Fibroblast of villous mesenchyme (primary cell): Measurements from ENCODE around the gene AOPEP. TPM values are rescaled to one million over a fixed set of nuclear protein-coding genes. Genes with fewer than 3 reads are reported as not detected.
A peak's percentile ranks its signal among the peaks of the same experiment; 100 is the strongest.

ENCODE experiments used
- DNase-seq: peaks from one replicate; pipeline ENCODE4 v3.0.0-alpha.2; 2010; ENCODE audit warnings: low read depth
- H3K4me3 ChIP-seq: 2 replicates; pipeline ENCODE4 v1.5.1; 2011; ENCODE audit warnings: low read depth, mild to moderate bottlenecking, low read length
- CTCF ChIP-seq: IDR thresholded peaks from 2 replicates; pipeline ENCODE4 v1.5.1; 2012; ENCODE audit warnings: low read depth, mild to moderate bottlenecking, low read length; ENCODE audit not compliant: insufficient read depth
- total RNA-seq: library from RNA; depleted of rRNA; stranded (reverse); fragments of >200 nt; gene quantifications from 2 replicates; pipeline ENCODE4 v1.2.3, GENCODE V29; 2012

The AOPEP gene
- total RNA-seq, 1 donor: 153 TPM

- no peak overlapping the region for H3K4me3 ChIP-seq
- peak; percentile 67 for DNase-seq
- TF ChIP-seq CTCF: no peak
Observed at GRCh38 chr9:94860678-94861588, 134.4 kb downstream of the AOPEP start.

DNA sequence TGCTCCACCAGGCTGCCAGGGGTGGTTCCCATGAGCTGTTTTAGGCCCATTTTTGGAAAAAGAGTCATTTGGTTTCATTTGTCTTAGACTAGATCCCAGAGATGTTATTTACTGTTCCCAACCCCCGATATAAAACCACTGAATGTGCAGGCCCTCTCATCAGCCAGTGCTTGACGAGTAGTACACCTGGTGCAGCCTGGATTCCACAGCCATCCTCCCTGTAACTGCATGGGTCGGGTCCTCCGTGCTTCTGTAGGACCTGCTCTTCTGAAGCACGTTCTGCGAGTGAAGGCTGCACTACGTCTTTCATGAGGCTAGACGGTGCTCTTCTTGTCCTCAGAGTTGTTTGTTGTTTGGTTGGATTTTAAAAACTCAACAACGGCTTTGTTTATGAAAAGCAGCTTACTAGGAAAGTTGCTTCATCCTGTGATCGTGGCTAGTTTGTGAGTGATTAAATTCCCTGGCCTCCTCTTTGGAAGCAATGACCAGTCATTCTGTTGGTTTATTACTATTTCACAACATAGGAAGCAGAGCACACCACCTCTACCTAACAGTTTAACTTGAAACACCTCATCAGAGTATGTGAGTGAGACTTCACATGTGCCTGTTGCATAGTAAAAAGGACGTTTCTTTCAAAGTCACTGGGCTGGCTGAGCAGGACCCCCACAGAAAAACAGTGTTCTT is 135.2 kb downstream of the AOPEP start:
- DNase-seq: peak; percentile 96
- no peak overlapping the region for H3K4me3 ChIP-seq
- peak; percentile 8 for TF ChIP-seq CTCF

DNA sequence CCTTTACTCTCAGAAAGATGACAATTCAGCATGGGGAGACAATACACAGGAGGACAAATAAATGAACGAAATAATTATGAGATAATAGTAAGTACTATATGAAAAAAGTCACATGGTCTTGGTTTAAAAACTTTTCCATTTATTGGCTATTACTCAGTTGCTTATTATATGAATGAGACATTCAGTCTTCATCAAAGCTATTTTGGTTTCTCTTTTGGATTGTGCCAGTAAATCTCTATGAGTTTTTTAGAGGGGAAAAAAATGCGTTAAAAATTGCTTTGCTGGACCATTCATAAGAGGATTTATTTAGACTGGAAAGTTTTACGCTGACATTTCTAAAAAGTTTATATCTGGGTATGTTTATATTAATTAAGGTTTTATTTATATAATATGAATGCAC is 137.7 kb downstream of the AOPEP start:
- TF ChIP-seq CTCF: no peak
- peak; percentile 56 for DNase-seq
- no peak overlapping the region for H3K4me3 ChIP-seq

DNA sequence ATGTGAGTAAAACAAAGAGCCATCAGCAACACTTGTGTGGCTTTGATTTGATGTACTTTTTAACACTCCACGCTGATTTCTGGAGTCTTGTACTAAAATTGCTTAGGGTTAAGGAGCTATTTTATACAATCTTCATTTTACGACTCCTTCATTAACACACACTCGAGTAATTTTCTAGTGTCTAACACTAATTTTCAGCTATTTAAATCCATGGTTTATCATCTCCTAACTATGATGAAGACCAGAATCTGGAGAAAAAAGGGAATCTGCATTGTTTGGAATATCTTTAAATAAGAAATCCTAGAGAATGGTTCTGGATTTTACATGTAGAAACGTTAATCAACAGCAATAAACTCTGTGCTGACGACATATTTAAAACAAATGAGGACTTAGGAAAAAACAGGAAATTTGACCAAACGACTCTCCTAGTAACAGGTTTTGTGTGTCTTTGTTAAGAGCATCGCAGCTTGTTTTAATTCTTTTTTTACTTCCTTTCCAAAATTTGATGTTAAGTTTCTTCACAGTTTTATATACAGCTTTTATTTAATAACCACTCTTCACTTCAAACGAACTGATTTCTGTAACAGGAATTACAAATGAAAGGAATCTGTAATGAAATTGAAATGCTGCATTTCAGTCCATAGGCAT is 138.5 kb downstream of the AOPEP start:
- DNase-seq: peak; percentile 73

GRCh38 chr9:94865582-94866452 is 139.3 kb downstream of the AOPEP start:
- DNase-seq: peak; percentile 93
- H3K4me3 ChIP-seq: no peak overlapping the region
- no peak for TF ChIP-seq CTCF

More for the DNA sequence above, 138.5 kb downstream of the AOPEP start:
- TF ChIP-seq CTCF: no peak
- H3K4me3 ChIP-seq: no peak overlapping the region

DNA sequence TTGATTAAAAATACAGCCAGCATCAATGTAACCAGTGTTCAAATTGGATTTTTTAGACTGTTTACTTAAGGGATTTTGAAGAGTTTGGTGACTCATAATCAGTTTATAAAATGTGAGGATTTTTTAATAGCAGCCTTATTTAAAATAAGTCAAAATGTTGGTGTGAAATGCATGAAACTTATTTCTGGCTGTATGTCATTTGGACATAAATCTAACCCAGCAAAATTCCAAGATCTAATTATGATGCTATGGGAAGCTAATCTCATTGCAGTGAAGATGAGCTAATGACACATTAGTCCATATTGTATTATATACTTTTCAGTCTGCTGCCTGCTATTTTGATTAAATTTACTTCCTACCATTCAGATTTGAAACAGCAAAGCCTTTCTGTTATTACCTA is 140.3 kb downstream of the AOPEP start:
- peak; percentile 19 for DNase-seq
- no peak overlapping the region for H3K4me3 ChIP-seq
- TF ChIP-seq CTCF: no peak
